SK-N-SH treated with all-trans-retinoic acid at 6 μM for 48 hours (cell line): ENCODE measurements around the gene RPL7A.
A peak's percentile ranks its signal among the peaks of the same experiment; 100 is the strongest.

Source experiments
- ATAC-seq: fragments of 200-7000 bp; cut with Tn5 transposase; 3 replicates; pipeline ENCODE4 v1.9.1; 2020; ENCODE audit warnings: mild to moderate bottlenecking, moderate library complexity
- ARNTL ChIP-seq: fragments of 450-650 bp; formaldehyde crosslinking; IDR thresholded peaks from 2 replicates; pipeline ENCODE4 v1.5.0; 2020; ENCODE audit warnings: low read depth, mild to moderate bottlenecking, moderate library complexity, borderline replicate concordance
- BACH2 ChIP-seq: fragments of 250-450 bp; sonication (Bioruptor Pico); IDR thresholded peaks from 2 replicates; pipeline ENCODE4 v1.9.0; 2021; ENCODE audit warnings: mild to moderate bottlenecking, borderline replicate concordance
- CREB5 ChIP-seq: fragments of 250-450 bp; sonication (Bioruptor Pico); IDR thresholded peaks from 2 replicates; pipeline ENCODE4 v1.5.1; 2020; ENCODE audit warnings: low read depth, mild to moderate bottlenecking, moderate library complexity
- CSDC2 ChIP-seq: fragments of 250-450 bp; sonication (Bioruptor Pico); IDR thresholded peaks from 2 replicates; pipeline ENCODE4 v1.5.0; 2020; ENCODE audit warnings: mild to moderate bottlenecking, moderate library complexity
- CSRNP3 ChIP-seq: fragments of 250-450 bp; sonication (Bioruptor Pico); IDR thresholded peaks from 2 replicates; pipeline ENCODE4 v1.5.1; 2021; ENCODE audit warnings: mild to moderate bottlenecking, moderate library complexity
- GLIS3 ChIP-seq: fragments of 250-450 bp; sonication (Bioruptor Pico); IDR thresholded peaks from 2 replicates; pipeline ENCODE4 v1.5.0; 2020; ENCODE audit warnings: mild to moderate bottlenecking, moderate library complexity
- ISL1 ChIP-seq: fragments of 250-450 bp; sonication (Bioruptor Pico); IDR thresholded peaks from 2 replicates; pipeline ENCODE4 v2.1.2; 2022; ENCODE audit warnings: mild to moderate bottlenecking, moderate library complexity
- OSR1 ChIP-seq: fragments of 250-450 bp; sonication (Bioruptor Pico); IDR thresholded peaks from 2 replicates; pipeline ENCODE4 v1.8.0; 2022; ENCODE audit warnings: moderate library complexity, mild to moderate bottlenecking, inconsistent platforms
- PATZ1 ChIP-seq: fragments of 250-450 bp; sonication (Bioruptor Pico); IDR thresholded peaks from 2 replicates; pipeline ENCODE4 v1.8.0; 2020; ENCODE audit warnings: mild to moderate bottlenecking, moderate library complexity, borderline replicate concordance
- PPARA ChIP-seq: fragments of 250-450 bp; sonication (Bioruptor Pico); IDR thresholded peaks from 2 replicates; pipeline ENCODE4 v1.5.0; 2020; ENCODE audit warnings: mild to moderate bottlenecking, borderline replicate concordance
- RARB ChIP-seq: fragments of 250-450 bp; sonication (Bioruptor Pico); IDR thresholded peaks from 2 replicates; pipeline ENCODE4 v1.8.0; 2021; ENCODE audit warnings: mild to moderate bottlenecking, moderate library complexity
- SNAI2 ChIP-seq: fragments of 250-450 bp; sonication (Bioruptor Pico); IDR thresholded peaks from 2 replicates; pipeline ENCODE4 v1.5.0; 2020; ENCODE audit warnings: mild to moderate bottlenecking, moderate library complexity
- TCF4 ChIP-seq: fragments of 250-450 bp; sonication (Bioruptor Pico); IDR thresholded peaks from 2 replicates; pipeline ENCODE4 v1.8.0; 2021; ENCODE audit warnings: mild to moderate bottlenecking, moderate library complexity, borderline replicate concordance
- ZFP3 ChIP-seq: fragments of 250-450 bp; sonication (Bioruptor Pico); IDR thresholded peaks from 2 replicates; pipeline ENCODE4 v1.5.0; 2020; ENCODE audit warnings: mild to moderate bottlenecking, moderate library complexity
- ZFP30 ChIP-seq: fragments of 450-650 bp; formaldehyde crosslinking; IDR thresholded peaks from 2 replicates; pipeline ENCODE4 v1.5.0; 2022; ENCODE audit warnings: mild to moderate bottlenecking, moderate library complexity
- ZNF565 ChIP-seq: fragments of 450-650 bp; formaldehyde crosslinking; conservative IDR thresholded peaks from 2 replicates; pipeline ENCODE4 v1.5.0; 2020; ENCODE audit warnings: low read depth, mild to moderate bottlenecking, moderate library complexity
- ZNF70 ChIP-seq: fragments of 450-650 bp; formaldehyde crosslinking; IDR thresholded peaks from 2 replicates; pipeline ENCODE4 v1.5.0; 2020; ENCODE audit warnings: mild to moderate bottlenecking, moderate library complexity
- ZNF8 ChIP-seq: fragments of 450-650 bp; formaldehyde crosslinking; IDR thresholded peaks from 2 replicates; pipeline ENCODE4 v1.5.0; 2020; ENCODE audit warnings: mild to moderate bottlenecking, moderate library complexity
- TF ChIP-seq, protein P1 (sequence below): fragments of 250-450 bp; sonication (Bioruptor Pico); IDR thresholded peaks from 2 replicates; pipeline ENCODE4 v1.8.0; 2021; ENCODE audit warnings: low read depth, mild to moderate bottlenecking, moderate library complexity, borderline replicate concordance
- TF ChIP-seq, protein P2 (sequence below): fragments of 250-450 bp; sonication (Bioruptor Pico); IDR thresholded peaks from 2 replicates; pipeline ENCODE4 v1.5.0; 2020; ENCODE audit warnings: mild to moderate bottlenecking, moderate library complexity

RPL7A gene

DNA sequence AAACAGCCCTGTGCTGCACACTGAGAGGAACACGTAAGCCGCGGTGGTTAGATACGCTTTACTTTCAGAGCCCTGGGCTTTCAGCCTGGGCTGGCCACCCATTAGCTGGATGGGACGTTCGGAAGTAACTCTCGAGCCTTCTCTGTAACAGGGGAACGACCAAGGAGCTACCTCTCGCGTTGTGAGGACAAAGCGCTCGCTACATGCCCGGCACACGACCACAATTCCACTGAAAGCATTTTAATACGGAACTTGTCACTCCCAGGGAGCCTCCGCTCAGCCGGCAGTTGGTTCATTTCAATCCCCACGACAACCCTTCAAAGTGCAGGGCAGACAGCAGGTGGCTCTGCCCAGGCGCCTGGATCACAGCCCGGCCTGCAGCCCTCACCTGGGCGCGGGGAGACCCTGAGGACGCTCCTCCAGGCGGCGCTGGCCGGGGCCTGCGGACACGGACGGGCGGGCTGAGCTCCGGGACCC lies 7.9 kb downstream of the RPL7A start:
- no peak for TF ChIP-seq ZNF8 (CRISPR knock-in tag)
- no peak for TF ChIP-seq ZFP30
- TF ChIP-seq PPARA (CRISPR knock-in tag): no peak
- TF ChIP-seq ISL1 (CRISPR knock-in tag): no peak
- TF ChIP-seq, protein P1, sequence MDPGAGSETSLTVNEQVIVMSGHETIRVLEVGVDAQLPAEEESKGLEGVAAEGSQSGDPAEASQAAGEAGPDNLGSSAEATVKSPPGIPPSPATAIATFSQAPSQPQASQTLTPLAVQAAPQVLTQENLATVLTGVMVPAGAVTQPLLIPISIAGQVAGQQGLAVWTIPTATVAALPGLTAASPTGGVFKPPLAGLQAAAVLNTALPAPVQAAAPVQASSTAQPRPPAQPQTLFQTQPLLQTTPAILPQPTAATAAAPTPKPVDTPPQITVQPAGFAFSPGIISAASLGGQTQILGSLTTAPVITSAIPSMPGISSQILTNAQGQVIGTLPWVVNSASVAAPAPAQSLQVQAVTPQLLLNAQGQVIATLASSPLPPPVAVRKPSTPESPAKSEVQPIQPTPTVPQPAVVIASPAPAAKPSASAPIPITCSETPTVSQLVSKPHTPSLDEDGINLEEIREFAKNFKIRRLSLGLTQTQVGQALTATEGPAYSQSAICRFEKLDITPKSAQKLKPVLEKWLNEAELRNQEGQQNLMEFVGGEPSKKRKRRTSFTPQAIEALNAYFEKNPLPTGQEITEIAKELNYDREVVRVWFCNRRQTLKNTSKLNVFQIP (CRISPR knock-in tag): no peak
- no peak for TF ChIP-seq GLIS3
- no peak for TF ChIP-seq ZFP3 (CRISPR knock-in tag)
- peak; percentile 7 for ATAC-seq

GRCh38 chr9:133356391-133357091 lies 8.5 kb downstream of the RPL7A start, which contains the start of the genes SURF1 and SURF2:
Gene SURF1 (minus strand): TSS chr9:133356487. CDS start chr9:133356453, 34 bp downstream.
Gene SURF2 (plus strand): TSS chr9:133356550. CDS start chr9:133356593, 43 bp downstream.
- ATAC-seq: peak; percentile 81
- TF ChIP-seq SNAI2 (CRISPR knock-in tag): no peak
- no peak for TF ChIP-seq ZFP30
- no peak for TF ChIP-seq CSDC2 (CRISPR knock-in tag)
- TF ChIP-seq ZNF8 (CRISPR knock-in tag): no peak
- TF ChIP-seq ARNTL (CRISPR knock-in tag): no peak
- no peak for TF ChIP-seq ZNF565 (CRISPR knock-in tag)
- TF ChIP-seq, protein P1 (CRISPR knock-in tag): no peak
- no peak for TF ChIP-seq CSRNP3 (CRISPR knock-in tag)
- no peak for TF ChIP-seq RARB (CRISPR knock-in tag)
- no peak for TF ChIP-seq TCF4
- no peak for TF ChIP-seq OSR1 (CRISPR knock-in tag)
- no peak for TF ChIP-seq BACH2 (CRISPR knock-in tag)
- TF ChIP-seq PPARA (CRISPR knock-in tag): no peak
- TF ChIP-seq CREB5: no peak
- TF ChIP-seq PATZ1 (CRISPR knock-in tag): no peak
- TF ChIP-seq, protein P2, sequence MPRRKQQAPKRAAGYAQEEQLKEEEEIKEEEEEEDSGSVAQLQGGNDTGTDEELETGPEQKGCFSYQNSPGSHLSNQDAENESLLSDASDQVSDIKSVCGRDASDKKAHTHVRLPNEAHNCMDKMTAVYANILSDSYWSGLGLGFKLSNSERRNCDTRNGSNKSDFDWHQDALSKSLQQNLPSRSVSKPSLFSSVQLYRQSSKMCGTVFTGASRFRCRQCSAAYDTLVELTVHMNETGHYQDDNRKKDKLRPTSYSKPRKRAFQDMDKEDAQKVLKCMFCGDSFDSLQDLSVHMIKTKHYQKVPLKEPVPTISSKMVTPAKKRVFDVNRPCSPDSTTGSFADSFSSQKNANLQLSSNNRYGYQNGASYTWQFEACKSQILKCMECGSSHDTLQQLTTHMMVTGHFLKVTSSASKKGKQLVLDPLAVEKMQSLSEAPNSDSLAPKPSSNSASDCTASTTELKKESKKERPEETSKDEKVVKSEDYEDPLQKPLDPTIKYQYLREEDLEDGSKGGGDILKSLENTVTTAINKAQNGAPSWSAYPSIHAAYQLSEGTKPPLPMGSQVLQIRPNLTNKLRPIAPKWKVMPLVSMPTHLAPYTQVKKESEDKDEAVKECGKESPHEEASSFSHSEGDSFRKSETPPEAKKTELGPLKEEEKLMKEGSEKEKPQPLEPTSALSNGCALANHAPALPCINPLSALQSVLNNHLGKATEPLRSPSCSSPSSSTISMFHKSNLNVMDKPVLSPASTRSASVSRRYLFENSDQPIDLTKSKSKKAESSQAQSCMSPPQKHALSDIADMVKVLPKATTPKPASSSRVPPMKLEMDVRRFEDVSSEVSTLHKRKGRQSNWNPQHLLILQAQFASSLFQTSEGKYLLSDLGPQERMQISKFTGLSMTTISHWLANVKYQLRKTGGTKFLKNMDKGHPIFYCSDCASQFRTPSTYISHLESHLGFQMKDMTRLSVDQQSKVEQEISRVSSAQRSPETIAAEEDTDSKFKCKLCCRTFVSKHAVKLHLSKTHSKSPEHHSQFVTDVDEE (CRISPR knock-in tag): no peak
- TF ChIP-seq ZFP3 (CRISPR knock-in tag): no peak
- TF ChIP-seq ZNF70 (CRISPR knock-in tag): no peak
- TF ChIP-seq, all 23 proteins: peak for 0
